HG03025 (cell line): ENCODE measurements around the gene CRYBA4.
A peak's percentile ranks its signal among the peaks of the same experiment; 100 is the strongest.

Experiments
- ATAC-seq: cut with Tn5 transposase; IDR thresholded peaks from one replicate; pipeline ENCODE4 v1.9.1; 2021; ENCODE audit warnings: mild to moderate bottlenecking, moderate library complexity; ENCODE audit not compliant: unreplicated experiment, low FRiP score

Gene CRYBA4

GRCh38 chr22:26621663-26622062 is at the start of gene CRYBA4:
Gene CRYBA4, plus strand, starts transcription at chr22:26621963. Its CDS starts 634 bp downstream, at chr22:26622597.
- no peak for ATAC-seq

GRCh38 chr22:26573026-26573662 is 48.6 kb upstream of the CRYBA4 start:
- ATAC-seq: no peak

DNA sequence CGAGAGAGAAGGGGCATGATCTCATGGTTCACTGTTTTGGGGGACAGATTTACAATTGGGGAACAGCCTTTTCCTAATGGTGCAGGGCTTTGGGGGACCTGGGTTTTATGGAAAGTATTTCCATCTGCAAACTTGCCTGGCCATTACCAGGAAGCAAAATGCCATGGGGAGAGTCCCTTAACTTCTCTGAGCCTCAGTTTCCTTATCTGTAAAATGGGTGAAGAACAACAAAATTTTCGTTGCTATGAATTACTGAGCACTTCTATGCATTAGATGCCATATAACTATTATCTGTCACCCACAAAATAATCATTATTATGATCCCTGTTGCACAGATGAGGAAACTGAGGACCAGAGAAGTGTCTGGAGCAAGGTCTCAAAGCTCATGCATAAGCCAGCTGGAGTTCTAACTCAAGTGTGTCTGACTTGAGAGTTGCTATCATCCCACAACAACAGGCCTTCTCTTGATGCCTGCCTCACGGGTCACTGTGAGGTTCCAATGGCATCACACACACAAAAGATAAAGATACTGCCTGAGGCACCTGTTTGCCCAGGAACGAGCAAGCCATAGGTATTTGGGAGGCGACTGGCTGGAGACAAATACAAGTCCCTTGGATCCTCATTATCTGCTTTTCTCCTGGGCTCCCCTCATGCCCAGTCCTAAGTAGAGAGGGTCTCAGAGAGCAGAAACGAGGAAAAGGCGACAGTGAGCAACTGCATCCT is 47.6 kb upstream of the CRYBA4 start:
- no peak for ATAC-seq

DNA sequence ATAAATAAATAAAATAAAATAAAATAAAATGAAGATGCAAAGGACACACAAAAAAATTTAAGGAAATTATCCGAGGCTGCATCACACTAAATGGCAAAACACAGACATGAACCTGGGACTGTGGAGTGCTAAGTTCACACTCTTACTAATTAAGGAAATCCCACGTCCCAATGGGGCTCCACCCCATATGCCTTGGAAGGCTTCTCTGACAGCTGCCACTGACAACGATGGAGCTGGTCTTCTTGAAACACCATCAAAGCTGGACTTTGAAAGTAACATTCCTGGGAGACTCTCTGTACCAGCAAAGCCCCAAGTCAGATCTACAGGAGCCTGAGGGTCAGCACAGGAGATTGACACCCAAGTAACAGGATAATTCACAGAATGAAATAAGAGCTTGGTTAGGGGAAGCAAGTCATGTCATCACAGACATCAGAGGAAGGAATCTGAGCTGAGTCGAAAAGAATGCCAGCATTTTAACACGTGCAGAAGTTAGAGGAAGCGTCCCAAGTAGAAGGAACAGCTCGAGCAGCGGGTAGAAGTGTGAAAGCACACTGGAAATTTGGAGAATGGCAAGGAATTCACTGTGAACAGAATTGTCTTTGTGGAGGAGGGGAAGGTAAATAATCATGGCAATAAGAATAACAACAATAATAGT is 45.6 kb upstream of the CRYBA4 start:
- no peak for ATAC-seq

DNA sequence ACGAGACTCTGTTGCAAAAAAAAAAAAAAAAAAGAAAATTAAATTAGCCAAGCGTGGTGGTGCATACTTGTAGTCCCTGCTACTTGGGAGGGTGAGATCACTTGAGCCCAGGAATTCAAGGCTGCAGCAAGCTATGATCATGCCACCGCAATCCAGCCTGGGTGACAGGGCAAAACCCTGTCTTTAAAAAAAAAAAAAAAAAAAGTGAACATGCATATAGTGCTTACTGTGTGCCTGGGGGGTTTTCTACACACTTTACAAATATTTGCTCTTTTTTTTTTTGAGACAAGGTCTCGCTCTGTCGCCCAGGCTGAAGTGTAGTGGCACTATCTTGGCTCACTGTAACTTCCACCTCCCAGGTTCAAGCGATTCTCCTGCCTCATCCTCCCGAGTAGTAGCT is 44.7 kb upstream of the CRYBA4 start:
- no peak for ATAC-seq

- peak; percentile 53 for ATAC-seq
Measured at GRCh38 chr22:26579331-26579886, 42.4 kb upstream of the CRYBA4 start.

DNA sequence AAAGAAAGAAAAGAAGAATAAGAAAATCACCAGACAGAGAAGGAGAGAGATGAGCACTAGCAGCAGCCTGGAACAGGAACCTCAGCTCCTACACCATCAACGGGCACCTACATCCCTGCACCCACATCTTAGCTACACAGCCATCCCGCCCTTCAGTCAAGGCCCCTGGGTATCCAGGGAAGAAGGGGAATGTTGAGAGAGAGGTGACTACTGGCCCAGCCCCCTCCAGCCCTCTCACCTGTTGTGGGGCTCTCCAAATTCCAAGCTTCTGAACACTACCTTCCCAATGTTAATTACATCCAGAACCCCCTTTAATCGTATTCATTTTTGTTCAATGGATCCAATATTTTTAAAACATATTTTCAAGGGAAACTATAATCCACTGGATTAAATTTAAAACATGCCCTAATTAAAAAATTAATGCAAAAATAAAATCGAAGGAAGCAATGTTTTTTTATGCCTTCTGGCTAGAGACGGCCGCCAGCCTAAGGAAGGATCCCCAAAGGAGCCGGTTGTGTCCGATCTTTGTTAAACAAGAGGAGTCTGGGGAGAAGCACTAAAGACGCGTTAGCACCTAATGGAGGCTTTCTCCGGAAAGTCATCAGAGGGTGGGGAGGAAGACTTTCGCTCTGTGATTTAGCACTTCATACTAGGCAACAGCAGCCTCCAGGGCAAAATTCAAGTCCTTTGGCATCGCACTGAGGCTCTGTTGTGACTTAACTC is 41.4 kb upstream of the CRYBA4 start:
- no peak for ATAC-seq

GRCh38 chr22:26581026-26581425 is 40.7 kb upstream of the CRYBA4 start:
- ATAC-seq: no peak

- ATAC-seq: no peak
Measured at GRCh38 chr22:26581633-26582168, 40.1 kb upstream of the CRYBA4 start.

DNA sequence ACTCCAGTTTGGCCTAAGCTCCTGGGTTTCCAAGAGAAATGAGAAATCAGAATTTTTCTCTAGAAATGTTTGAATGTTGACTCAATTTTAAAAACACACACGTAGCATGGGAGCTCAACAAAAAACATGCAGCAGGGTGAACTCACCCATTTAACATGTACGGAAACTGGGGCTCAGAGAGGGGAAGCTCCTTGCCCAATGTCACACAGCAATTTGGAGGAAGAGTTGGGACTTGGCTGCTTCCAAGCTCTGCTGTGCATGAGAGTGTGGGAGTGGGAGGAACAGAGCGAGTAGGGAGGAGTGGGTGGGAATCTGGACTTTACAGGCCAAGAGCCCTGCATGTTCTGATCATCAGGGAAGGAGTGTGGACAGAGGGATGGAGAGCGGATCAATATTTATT is 37.8 kb upstream of the CRYBA4 start:
- ATAC-seq: no peak

DNA sequence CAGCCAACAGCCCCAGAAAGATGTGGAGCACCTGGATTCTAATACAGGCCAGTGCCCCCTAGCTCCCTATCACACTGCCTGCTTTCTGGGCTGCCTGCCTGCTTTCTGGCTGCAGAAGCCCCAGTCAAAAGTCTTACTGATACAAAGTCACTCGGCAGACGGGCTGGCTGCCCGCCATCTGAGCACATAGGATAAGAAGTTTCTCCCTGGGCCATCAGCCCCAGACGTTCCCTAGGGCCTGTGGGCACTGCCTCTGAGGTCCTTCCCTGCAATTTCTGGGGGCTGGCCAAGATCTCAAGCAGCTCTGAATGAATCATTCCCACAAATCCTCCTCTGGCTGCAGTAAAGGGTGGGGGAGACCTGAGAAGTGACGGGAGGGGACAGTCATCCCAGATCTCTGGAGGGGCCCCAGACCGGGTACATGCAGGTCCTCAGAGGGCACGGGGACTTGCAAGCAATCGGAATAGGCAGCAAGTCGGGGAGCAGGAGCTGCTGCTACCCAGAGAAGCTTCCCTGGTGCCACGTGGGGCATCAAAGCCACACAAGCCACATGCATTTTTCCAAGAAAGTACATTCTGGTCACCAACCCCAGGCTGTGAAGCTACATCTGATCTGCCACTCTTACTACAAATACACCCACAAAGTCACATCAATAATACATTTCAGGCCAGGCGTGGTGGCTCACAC is 36.5 kb upstream of the CRYBA4 start:
- ATAC-seq: no peak

DNA sequence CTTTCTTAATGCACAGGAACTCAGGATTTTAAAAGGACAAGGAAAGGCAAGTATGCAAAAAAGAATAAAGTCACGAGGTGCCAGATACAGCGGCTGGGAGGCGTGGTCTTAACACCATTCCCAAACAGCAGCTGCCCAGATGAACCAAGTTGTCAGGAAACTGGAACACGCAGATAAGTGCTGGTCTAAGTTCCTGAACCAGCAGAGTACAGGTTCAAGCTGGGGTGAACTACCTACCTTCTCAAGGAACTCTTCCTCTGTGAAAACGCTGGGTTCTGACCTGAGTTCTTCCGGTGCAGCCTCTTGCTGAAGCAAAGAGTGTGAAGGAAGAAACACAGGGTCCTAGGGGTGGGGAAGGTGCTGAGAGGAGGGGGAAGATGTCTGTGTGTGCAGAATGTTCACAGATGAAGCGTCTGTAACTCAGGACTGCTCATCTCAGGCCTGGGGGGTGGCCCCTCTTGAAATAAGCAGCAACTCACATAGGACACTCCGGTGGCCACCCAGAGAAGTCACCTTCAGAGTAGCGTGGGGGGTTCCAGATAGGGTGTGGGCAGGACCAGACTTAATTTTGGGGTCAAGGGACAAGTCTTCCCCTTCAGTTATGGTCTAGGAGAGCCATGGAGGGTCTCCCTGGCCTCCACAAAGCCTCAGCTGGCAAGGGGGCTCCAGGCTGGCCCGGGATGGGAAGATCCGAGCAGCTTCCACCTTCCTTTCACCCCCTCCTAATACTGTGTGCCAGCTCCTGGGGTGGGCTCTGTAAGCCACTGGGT is 35.0 kb upstream of the CRYBA4 start:
- no peak for ATAC-seq

- ATAC-seq: no peak
Measured at GRCh38 chr22:26587991-26588613, 33.7 kb upstream of the CRYBA4 start.

GRCh38 chr22:26588729-26589366 is 32.9 kb upstream of the CRYBA4 start:
- ATAC-seq: no peak

GRCh38 chr22:26589367-26589844 is 32.4 kb upstream of the CRYBA4 start:
- peak; percentile 19 for ATAC-seq

DNA sequence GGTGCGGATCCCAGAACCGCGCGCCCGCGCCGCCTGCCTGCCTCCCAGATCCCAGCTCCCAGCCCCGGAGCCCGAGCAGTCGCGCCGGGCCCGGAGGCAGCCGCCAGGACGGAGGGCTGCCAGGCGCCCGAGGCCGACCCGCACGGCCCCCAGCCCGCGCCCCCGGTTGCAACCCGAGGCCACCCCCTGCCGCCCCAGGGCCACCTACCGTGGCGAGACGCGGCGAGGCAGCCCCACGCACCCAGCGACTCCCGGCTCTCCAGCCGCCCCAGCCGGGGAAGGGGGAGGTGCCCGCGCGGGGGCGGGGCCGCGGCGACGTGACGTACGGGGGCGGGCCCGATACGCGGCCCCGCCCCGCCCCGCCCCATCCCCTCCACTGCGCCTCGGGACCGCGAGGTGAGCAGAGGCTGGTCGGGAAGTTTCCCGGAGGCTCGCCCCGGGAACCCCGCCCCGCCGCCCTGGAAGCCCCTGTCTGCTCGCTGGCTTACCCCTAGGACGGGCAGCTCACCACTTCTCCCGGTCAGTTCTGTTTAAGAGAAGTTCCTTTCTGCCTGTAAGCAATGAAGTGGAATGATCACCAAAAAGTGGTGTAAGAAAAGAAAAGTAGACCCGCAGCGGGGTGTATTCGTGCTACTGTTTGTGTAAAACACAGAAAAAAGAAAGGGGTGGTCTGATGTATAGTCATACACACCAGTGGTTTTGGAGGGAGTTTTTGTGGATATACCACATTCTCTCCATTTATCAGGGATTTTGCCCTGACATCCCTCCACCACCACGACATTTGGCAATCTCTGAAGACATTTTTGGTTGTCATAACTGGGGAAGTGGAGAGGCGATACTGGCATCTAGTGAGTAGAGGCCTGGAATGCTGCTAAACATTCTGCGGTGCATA is 31.7 kb upstream of the CRYBA4 start, which contains the start of gene TPST2:
Gene TPST2, minus strand, starts transcription at position 288 of the 892 bp plus-strand sequence. CDS start 48,502 bp downstream, outside the sequence.
- peak; percentile 52 for ATAC-seq

DNA sequence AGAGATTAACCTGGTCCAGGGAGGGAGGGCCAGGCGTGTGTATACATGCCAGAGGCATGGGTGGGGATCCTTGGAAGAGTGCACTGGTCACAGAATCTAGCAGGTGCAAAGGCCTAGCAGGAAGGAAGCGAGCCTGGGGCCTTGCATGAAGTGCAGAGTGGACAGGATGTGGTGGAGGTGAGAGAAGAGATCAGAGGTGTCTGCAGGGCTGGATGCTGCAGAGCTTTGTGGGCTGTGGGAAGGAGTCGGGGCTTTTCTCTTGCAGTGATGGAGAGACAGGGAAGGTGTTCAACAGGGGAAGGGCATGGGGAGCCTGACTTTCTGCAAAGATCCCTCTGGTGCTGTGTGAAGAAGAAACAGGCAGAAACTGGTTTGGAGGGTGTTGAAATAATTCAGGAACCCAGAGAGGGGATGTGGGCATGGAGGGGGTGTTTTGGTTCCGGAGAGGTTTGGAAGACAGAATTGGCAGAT is 29.3 kb upstream of the CRYBA4 start:
- no peak for ATAC-seq
